ENCODE measurements around the gene AGR2. TPM values are rescaled to one million over a fixed set of nuclear protein-coding genes. Genes with fewer than 3 reads are reported as not detected.

The AGR2 gene
- total RNA-seq, 1 experiment from 2014 or later, result not detected

GRCh38 chr7:16774986-16775385 lies 29.8 kb downstream of the AGR2 start:
- no peak overlapping the region for H2BK12ac ChIP-seq (ENCODE audit: insufficient read length, low read depth, low read length)
- no peaks in the 10 kb centered on the region for H3K9me3 ChIP-seq (ENCODE audit: control insufficient read depth, low read depth, low read length)
- H3K9ac ChIP-seq (ENCODE audit: extremely low read depth, insufficient read length, low read length), result no peak overlapping the region
- no peaks in the 10 kb centered on the region for H4K20me1 ChIP-seq (ENCODE audit: control insufficient read depth, insufficient read depth, insufficient read length)
- Mint-ChIP-seq H3K4me3 (no peak overlapping the region), H3K36me3 (ENCODE audit: insufficient read depth in 1 of 3, low read depth in 3 of 3) (no peaks in the 10 kb centered on the region), H3K27ac (no peak overlapping the region), H3K4me1 (peaks cover 32 to 35% of the 10 kb centered on the region in 2 experiments), H3K27me3 (ENCODE audit: low read depth) (no peaks in the 10 kb centered on the region), H3K9me3 (no peaks in the 10 kb centered on the region)
- no peaks in the 10 kb centered on the region for H3K79me2 ChIP-seq (ENCODE audit: insufficient read depth, low read length)
- no peaks in the 10 kb centered on the region; the same call in 1 of the 2 replicates for H3K4me1 ChIP-seq (ENCODE audit: insufficient read depth, low read length)
- H2BK15ac ChIP-seq (ENCODE audit: low read depth, low read length), result no peak overlapping the region
- no peak overlapping the region for H4K91ac ChIP-seq (ENCODE audit: insufficient read length, low read depth, low read length)
- no peaks in the 10 kb centered on the region for H3K79me1 ChIP-seq (ENCODE audit: insufficient read depth, low read depth, low read length, poor library complexity, severe bottlenecking)
- H4K5ac ChIP-seq (ENCODE audit: insufficient read length, low read depth, low read length), result no peak overlapping the region
- no peak overlapping the region for H3K18ac ChIP-seq (ENCODE audit: insufficient read length, low read depth, low read length)
- no peak overlapping the region for H3K4ac ChIP-seq (ENCODE audit: low read depth, low read length)
- no peak for TF ChIP-seq CTCF (conservative IDR thresholded peaks at IDR 0.05)
- no peak overlapping the region for H2AFZ ChIP-seq (ENCODE audit: low read length)
- H3K4me2 ChIP-seq (ENCODE audit: insufficient read depth, insufficient read length, low read length), result no peak overlapping the region
- no peak overlapping the region for H2BK120ac ChIP-seq (ENCODE audit: low read depth, low read length, poor library complexity, severe bottlenecking)
- H3K27ac ChIP-seq (ENCODE audit: insufficient read length, low read depth, low read length), result no peak overlapping the region
- H3K56ac ChIP-seq (ENCODE audit: insufficient read length, low read depth, low read length), result no peak overlapping the region
- no peak overlapping the region for H2AK5ac ChIP-seq (ENCODE audit: insufficient read length, low read length)
- no peak overlapping the region for H2BK20ac ChIP-seq (ENCODE audit: low read depth, low read length, poor library complexity, severe bottlenecking)
- H4K8ac ChIP-seq (replicated peaks; ENCODE audit: insufficient read length, low read depth, low read length), result no peak overlapping the region
- no peak for DNase-seq
- H3K14ac ChIP-seq (ENCODE audit: insufficient read depth, low read length), result no peak overlapping the region
- H3T11ph ChIP-seq (ENCODE audit: low read length), result no peak overlapping the region
- no peak overlapping the region for H3K23ac ChIP-seq (ENCODE audit: insufficient read length, low read depth, low read length)
- no peaks in the 10 kb centered on the region for H3K27me3 ChIP-seq (ENCODE audit: insufficient read depth, low read length)
- no peak overlapping the region for H2BK5ac ChIP-seq (ENCODE audit: insufficient read length, low read length)
- H3K23me2 ChIP-seq (ENCODE audit: insufficient read length, low read depth, low read length, poor library complexity, severe bottlenecking), result no peaks in the 10 kb centered on the region
